ENCODE data around the gene ZNF14. TPM values are rescaled to one million over a fixed set of nuclear protein-coding genes. Genes with fewer than 3 reads are reported as not detected.

The ZNF14 gene
- total and polyA plus RNA-seq, 2 of the 13 experiments (the other 11 are each of a cell fraction or from before 2014, with no cell fraction given), result 1.9 to 6.2 TPM

DNA sequence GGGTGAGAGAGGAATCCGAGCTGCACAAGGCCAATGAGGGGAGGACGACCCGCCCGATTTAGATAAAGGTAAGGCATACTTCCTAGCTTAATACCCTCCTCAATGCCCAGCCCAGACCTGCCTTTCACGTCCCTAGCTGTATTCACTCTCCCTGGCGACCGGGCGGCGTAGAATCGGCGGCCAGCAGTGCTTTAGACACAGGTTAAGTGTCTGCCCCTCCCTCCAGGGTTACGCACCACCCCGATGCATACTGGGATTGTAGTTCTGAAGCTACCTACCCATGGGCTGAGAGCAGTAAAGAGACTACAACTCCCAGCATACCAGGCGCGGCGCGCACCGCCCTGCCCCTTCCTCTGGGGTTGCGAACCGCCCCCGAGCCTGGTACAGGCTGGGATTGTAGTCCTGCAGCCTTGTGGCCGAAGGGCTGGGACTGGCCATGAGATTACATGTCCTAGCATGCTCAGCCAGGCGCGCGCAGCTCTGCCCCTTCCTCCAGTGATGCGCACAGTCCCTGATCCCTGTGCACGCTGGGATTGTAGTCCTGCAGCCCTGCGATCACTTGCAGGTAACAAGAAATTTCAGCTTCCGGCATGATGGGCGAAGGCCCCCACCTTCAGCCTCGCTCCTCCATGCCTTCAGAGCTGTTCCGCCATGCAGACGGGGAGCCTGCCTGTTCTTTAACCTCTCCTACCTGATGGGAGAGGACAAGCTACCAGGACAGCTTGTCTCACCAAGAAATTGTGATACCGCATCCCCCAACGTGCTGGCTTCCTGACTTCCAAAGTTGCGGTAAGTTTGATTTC, 43.5 kb upstream of the ZNF14 start (continued):
- TF ChIP-seq, protein P1, sequence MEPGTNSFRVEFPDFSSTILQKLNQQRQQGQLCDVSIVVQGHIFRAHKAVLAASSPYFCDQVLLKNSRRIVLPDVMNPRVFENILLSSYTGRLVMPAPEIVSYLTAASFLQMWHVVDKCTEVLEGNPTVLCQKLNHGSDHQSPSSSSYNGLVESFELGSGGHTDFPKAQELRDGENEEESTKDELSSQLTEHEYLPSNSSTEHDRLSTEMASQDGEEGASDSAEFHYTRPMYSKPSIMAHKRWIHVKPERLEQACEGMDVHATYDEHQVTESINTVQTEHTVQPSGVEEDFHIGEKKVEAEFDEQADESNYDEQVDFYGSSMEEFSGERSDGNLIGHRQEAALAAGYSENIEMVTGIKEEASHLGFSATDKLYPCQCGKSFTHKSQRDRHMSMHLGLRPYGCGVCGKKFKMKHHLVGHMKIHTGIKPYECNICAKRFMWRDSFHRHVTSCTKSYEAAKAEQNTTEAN (CRISPR knock-in tag; conservative IDR thresholded peaks at IDR 0.05), result 0 out of 2 replicates have a peak, but pooled peaks have one; percentile 31
- TF ChIP-seq SALL2 (CRISPR knock-in tag; IDR thresholded peaks at IDR 0.05) (no peak; the same call in 1 of the 2 replicates), WIZ (CRISPR knock-in tag; IDR thresholded peaks at IDR 0.05) (no peak), HOXD1 (CRISPR knock-in tag; IDR thresholded peaks at IDR 0.05) (no peak), ELF1 (CRISPR knock-in tag; IDR thresholded peaks at IDR 0.05) (peak; percentile 87), EEA1 (CRISPR knock-in tag; IDR thresholded peaks at IDR 0.05; ENCODE audit: borderline replicate concordance) (no peak), SRSF9 (IDR thresholded peaks at IDR 0.05; ENCODE audit: borderline replicate concordance, insufficient read depth, low read depth, low read length, poor library complexity, severe bottlenecking) (no peak), RXRA (CRISPR knock-in tag; IDR thresholded peaks at IDR 0.05) (peak; percentile 81), NFKBIZ (CRISPR knock-in tag; IDR thresholded peaks at IDR 0.05) (0 out of 2 replicates have a peak, but pooled peaks have one; percentile 31), ZNF530 (CRISPR knock-in tag; IDR thresholded peaks at IDR 0.05; ENCODE audit: low read depth) (no peak)
- TF ChIP-seq, protein P2, sequence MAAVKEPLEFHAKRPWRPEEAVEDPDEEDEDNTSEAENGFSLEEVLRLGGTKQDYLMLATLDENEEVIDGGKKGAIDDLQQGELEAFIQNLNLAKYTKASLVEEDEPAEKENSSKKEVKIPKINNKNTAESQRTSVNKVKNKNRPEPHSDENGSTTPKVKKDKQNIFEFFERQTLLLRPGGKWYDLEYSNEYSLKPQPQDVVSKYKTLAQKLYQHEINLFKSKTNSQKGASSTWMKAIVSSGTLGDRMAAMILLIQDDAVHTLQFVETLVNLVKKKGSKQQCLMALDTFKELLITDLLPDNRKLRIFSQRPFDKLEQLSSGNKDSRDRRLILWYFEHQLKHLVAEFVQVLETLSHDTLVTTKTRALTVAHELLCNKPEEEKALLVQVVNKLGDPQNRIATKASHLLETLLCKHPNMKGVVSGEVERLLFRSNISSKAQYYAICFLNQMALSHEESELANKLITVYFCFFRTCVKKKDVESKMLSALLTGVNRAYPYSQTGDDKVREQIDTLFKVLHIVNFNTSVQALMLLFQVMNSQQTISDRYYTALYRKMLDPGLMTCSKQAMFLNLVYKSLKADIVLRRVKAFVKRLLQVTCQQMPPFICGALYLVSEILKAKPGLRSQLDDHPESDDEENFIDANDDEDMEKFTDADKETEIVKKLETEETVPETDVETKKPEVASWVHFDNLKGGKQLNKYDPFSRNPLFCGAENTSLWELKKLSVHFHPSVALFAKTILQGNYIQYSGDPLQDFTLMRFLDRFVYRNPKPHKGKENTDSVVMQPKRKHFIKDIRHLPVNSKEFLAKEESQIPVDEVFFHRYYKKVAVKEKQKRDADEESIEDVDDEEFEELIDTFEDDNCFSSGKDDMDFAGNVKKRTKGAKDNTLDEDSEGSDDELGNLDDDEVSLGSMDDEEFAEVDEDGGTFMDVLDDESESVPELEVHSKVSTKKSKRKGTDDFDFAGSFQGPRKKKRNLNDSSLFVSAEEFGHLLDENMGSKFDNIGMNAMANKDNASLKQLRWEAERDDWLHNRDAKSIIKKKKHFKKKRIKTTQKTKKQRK (IDR thresholded peaks at IDR 0.05; ENCODE audit: low read length), result no peak
- TF ChIP-seq, protein P3, sequence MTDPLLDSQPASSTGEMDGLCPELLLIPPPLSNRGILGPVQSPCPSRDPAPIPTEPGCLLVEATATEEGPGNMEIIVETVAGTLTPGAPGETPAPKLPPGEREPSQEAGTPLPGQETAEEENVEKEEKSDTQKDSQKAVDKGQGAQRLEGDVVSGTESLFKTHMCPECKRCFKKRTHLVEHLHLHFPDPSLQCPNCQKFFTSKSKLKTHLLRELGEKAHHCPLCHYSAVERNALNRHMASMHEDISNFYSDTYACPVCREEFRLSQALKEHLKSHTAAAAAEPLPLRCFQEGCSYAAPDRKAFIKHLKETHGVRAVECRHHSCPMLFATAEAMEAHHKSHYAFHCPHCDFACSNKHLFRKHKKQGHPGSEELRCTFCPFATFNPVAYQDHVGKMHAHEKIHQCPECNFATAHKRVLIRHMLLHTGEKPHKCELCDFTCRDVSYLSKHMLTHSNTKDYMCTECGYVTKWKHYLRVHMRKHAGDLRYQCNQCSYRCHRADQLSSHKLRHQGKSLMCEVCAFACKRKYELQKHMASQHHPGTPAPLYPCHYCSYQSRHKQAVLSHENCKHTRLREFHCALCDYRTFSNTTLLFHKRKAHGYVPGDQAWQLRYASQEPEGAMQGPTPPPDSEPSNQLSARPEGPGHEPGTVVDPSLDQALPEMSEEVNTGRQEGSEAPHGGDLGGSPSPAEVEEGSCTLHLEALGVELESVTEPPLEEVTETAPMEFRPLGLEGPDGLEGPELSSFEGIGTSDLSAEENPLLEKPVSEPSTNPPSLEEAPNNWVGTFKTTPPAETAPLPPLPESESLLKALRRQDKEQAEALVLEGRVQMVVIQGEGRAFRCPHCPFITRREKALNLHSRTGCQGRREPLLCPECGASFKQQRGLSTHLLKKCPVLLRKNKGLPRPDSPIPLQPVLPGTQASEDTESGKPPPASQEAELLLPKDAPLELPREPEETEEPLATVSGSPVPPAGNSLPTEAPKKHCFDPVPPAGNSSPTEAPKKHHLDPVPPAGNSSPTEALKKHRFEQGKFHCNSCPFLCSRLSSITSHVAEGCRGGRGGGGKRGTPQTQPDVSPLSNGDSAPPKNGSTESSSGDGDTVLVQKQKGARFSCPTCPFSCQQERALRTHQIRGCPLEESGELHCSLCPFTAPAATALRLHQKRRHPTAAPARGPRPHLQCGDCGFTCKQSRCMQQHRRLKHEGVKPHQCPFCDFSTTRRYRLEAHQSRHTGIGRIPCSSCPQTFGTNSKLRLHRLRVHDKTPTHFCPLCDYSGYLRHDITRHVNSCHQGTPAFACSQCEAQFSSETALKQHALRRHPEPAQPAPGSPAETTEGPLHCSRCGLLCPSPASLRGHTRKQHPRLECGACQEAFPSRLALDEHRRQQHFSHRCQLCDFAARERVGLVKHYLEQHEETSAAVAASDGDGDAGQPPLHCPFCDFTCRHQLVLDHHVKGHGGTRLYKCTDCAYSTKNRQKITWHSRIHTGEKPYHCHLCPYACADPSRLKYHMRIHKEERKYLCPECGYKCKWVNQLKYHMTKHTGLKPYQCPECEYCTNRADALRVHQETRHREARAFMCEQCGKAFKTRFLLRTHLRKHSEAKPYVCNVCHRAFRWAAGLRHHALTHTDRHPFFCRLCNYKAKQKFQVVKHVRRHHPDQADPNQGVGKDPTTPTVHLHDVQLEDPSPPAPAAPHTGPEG (CRISPR knock-in tag; IDR thresholded peaks at IDR 0.05), result 0 out of 2 replicates have a peak, but pooled peaks have one; percentile 8
- TF ChIP-seq, protein P4, sequence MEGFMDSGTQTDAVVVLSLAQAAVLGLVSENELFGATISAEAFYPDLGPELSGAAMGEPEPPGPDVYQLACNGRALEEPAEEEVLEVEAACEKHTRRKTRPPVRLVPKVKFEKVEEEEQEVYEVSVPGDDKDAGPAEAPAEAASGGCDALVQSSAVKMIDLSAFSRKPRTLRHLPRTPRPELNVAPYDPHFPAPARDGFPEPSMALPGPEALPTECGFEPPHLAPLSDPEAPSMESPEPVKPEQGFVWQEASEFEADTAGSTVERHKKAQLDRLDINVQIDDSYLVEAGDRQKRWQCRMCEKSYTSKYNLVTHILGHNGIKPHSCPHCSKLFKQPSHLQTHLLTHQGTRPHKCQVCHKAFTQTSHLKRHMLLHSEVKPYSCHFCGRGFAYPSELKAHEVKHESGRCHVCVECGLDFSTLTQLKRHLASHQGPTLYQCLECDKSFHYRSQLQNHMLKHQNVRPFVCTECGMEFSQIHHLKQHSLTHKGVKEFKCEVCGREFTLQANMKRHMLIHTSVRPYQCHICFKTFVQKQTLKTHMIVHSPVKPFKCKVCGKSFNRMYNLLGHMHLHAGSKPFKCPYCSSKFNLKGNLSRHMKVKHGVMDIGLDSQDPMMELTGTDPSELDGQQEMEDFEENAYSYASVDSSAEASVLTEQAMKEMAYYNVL (CRISPR knock-in tag; IDR thresholded peaks at IDR 0.05; ENCODE audit: borderline replicate concordance), result peak; percentile 34; the same call in 1 of the 2 replicates
- TF ChIP-seq, protein P5, sequence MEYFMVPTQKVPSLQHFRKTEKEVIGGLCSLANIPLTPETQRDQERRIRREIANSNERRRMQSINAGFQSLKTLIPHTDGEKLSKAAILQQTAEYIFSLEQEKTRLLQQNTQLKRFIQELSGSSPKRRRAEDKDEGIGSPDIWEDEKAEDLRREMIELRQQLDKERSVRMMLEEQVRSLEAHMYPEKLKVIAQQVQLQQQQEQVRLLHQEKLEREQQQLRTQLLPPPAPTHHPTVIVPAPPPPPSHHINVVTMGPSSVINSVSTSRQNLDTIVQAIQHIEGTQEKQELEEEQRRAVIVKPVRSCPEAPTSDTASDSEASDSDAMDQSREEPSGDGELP (IDR thresholded peaks at IDR 0.05; ENCODE audit: borderline replicate concordance, low read depth), result no peak; the same call in 1 of the 2 replicates
